Measurements from ENCODE around the gene ZRANB3.
"Not testable (repeated sequence)": the region's sequence is repeated elsewhere in the genome, so short reads cannot be mapped to it uniquely, and the experiment has no call there.

ZRANB3 gene

DNA sequence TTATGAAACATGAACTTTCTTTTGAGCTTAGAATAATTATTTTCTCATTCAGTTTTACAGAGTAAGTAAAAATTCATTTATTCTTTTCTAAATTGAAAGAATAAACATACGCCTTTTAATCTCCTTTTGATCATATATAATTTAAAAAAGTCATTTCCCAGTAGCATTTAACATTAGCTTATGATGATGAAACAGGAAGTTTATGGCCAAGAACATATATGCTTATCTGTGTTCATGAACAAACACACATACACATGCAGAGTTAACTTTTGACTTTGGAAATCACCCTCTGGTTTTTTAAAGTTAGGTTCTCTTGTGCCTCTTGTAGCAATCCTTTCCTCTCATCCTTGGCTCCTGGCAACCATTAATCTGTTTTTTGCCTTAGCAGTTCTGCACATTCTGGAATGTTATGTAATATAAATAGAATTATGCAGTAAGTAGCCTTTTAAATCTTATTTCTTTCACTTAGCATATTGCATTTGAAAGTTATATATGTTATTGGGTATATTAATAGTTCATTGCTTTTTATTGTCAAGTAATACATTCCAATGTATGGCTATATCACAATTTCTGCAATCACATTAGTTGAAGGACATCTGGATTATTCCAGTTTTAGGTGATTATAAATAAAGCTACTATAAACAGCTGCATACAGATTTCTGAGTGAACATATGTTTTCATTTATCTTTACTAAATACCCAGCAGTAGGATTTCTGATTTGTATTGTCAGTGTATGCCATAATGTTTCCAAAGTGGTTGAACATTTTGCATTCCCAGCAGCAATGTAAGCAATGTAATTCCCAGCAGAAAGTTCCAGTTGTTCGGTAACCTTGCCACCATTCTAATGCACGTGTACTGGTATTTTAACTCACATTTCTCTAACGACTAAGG, 210.3 kb downstream of the ZRANB3 start:
- no peak for ATAC-seq

GRCh38 chr2:135318808-135319207, 212.2 kb downstream of the ZRANB3 start:
- no peak for ATAC-seq

- ATAC-seq = no peak
These were observed 213.6 kb downstream of the ZRANB3 start for GRCh38 chr2:135317375-135317774.

GRCh38 chr2:135311962-135312361, 219.1 kb downstream of the ZRANB3 start:
- no peak for ATAC-seq

DNA sequence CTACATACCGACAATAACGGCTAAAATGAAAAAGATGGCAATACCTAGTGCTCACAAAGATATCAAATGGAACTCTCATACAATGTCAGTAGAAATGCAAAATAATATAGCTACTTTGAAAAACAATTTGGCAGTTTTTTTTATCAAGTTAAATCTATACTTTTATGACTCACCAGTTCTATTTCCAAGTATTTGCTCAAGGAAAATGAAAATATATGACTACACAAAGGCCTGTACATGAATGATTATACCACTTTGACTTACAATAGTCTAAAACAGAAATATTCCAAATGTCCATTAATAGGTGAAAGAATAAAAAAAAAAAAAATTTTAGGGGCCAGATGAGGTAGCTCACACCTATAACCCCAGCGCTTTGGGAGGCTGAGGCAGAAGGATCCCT, 219.8 kb downstream of the ZRANB3 start:
- ATAC-seq = no peak

DNA sequence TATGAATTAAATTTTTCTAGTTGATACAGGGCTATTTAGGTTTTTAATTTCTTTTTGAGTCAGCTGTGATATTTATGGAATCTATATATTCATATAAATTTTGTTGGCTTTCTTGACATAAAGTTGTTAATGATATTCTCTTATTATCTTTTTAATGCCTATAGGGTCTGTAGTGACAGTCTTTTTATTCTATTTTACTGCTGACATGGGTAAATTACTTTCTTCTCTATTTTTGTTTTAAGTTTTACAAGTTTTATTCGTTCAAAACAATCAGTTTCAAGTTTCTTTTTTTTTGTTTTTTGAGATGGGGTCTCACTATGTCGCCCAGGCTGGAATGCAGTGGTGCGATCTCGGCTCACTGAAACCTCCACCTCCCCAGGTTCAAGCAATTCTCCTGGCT, 226.3 kb downstream of the ZRANB3 start:
- ATAC-seq = no peak

DNA sequence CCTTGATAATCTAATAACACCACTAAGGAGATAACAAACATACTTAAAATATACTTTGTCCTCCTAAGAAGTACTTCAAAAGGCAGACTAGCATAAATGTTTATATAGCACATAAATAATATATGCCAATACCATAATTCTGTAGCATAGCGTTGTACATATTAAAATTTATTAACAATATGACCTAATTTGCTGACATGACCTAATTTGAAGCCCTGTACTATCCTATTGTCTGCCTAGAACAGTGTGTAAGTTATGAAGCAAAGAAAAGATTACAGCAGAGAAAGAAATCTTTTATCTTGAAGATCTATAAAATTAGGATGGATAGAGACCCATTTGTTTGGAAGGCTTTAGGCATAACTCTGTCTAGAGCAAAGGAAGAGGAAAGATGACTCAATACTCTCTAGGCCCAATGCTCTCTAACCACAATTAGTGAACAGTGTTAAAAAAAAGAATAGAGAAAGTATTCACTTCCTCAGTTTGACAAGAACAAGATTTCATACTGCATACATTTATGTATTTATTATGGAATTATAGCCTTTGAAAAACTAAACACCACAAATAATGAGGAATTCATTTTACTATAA, 231.3 kb downstream of the ZRANB3 start:
- ATAC-seq = no peak

- ATAC-seq = no peak
These were observed 231.9 kb downstream of the ZRANB3 start for GRCh38 chr2:135299165-135299564.

GRCh38 chr2:135287121-135287520, 243.9 kb downstream of the ZRANB3 start:
- not testable (repeated sequence) for ATAC-seq

- ATAC-seq = no peak
These were observed 245.6 kb downstream of the ZRANB3 start for GRCh38 chr2:135285391-135285790.

GRCh38 chr2:135281379-135281778, 249.6 kb downstream of the ZRANB3 start:
- ATAC-seq = no peak

DNA sequence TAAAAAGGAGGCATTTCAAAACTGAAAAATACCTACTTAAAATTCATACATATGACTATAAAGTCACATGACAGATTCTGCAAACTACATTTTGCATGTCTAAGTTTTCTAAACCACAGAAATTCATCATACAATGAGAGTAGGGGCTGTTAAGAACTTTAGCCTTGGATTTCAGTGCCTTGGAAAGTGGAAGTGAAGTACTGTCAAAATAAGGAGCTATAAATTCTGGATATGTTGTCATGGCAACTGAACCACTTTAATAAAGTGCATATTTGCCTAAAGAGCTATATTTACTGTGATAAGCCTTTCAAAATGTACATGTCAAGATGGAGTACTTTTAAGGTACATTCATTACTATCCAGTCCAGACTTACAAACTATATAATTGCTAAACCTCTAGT, 251.8 kb downstream of the ZRANB3 start:
- no peak for ATAC-seq

- no peak for ATAC-seq
These were observed 254.5 kb downstream of the ZRANB3 start for GRCh38 chr2:135276525-135276924.

- ATAC-seq = no peak
These were observed 260.0 kb downstream of the ZRANB3 start for GRCh38 chr2:135271006-135271405.

DNA sequence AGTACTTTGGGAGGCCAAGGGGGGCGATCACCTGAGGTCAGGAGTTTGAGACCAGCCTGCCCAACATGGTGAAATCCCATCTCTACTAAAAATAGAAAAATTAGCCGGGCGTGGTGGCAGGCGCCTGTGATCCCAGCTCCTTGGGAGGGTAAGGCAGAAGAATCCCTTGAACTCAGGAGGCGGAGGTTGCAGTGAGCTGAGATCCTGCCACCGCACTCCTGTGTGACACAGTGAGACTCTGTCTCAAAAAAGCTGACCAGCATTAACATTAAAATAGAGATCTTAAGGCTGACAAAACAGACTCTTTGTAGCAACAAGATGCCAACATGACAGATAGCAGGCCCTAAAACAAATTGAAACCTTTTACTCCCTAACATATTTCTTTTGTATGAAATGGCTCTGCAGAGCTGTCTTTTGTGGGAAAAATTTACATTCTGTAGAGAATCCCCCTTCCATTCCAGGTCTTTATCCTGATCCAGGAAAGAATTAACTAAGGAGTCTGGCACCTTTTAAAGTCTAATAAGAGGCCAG, 265.0 kb downstream of the ZRANB3 start:
- no peak for ATAC-seq

DNA sequence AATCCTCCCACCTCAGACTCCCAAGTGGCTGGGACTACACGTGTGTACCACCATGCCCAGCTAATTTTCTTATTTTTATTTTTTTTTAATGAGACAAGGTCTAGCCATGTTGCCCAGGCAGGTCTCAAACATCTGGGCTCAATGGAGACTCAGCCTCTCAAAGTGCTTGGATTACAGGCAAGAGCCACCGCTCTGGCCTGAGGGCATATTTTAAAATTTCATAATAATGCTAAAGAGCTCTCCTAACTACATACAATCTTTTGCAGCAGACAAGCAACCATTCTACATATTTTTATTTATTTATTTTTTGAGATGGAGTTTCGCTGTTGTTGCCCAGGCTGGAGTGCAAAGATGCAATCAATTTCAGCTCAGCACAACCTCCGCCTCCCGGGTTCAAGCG, 271.9 kb downstream of the ZRANB3 start:
- no peak for ATAC-seq

GRCh38 chr2:135258193-135258592, 272.8 kb downstream of the ZRANB3 start:
- no peak for ATAC-seq

DNA sequence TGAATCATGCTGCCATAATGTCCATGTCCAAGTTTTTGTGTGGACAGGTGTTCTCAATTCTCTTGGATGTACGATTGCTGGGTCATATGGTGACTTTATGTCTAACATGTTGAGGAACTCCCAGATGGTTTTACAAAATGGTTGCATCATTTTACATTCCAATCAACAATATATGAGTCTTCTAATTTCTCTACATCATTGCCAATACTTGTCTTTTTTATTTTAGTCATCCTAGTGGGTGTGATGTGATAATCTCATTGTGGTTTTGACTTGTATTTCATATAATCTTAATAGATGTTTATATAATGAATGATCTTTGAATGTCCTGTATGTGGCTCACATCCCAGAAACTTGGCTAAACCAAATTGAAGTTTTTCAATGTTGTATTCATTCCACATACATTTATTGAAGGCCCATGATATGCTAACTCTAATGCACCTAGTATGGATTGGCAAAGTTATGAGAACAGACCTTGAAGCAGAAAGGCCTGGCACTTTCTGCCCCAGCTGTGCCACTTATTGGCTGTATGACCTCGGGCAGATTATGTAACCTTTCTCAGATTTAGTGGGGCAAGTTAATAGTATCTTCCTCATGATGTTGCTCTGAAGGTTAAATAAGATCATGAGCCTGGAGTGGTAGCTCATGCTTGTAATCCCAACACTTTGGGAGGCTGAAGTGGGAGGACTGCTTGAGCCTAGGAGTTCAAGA, 273.5 kb downstream of the ZRANB3 start:
- ATAC-seq = no peak

GRCh38 chr2:135256531-135257260, 274.3 kb downstream of the ZRANB3 start:
- no peak for ATAC-seq

DNA sequence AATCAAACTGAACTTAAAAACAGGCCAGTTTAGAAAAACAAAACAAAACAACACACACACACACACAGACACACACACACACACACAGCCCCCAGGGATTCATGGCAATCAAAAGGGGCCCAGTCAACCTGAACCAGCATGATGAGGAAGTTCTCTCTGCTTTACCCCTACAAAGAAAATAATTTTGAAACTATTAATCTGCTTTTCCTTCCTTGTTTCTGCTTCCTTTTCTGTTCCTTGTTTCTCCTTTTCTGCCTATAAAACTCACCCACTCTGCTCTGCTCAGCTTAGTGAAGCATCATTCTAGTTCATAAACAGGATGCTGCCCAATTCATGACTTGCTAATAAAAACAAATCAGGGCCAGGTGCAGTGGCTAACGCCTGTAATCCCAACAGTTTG, 275.8 kb downstream of the ZRANB3 start:
- no peak for ATAC-seq

DNA sequence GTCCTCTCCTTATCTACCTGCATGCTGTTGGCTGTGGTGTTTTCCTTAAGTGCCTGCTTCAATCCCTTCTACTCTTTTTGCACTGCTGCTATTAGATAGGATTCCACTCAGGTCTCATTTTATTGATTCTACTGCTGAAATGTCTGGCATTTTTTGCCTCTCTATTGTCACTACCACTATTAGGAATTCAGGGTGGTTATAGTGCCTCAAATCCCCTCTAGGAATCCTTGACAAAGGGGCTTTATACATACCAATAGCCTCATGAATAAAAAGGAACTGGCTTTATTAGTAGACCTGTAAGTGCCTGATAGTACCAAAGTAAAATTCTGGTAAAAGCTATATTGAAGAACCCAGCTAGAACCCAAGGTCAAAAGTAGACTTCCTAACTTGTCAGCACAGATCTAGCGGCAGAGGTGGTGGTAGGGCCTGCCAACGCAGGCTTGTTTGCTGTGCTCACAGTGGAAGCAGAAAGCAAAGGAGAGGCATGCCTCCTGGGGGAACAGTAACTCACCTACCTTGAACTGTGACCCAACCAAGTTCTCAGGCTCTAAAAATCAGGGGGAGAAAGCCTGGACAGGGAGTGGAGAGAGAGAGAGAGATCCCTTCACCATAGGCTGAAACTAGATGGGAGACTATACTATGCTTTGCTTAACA, 278.1 kb downstream of the ZRANB3 start:
- ATAC-seq = no peak

DNA sequence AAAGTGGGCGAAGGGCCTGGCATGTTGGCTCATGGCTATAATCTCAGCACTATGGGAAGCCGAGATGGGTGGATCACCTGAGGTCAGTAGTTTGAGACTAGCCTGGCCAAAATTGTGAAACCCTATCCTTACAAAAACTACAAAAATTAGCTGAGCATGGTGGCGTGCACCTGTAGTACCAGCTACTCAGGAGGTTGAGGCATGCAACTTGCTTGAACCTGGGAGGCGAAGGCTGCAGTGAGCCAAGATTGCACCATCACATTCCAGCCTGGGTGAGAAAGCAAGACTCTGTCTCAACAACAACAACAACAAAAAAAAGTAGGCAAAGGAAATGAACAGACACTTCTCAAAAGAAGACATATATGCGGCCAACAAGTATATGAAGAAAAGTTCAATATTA, 282.4 kb downstream of the ZRANB3 start:
- ATAC-seq = no peak

All from activated CD4-positive, CD25-positive, alpha-beta regulatory T cell treated with anti-CD3 and anti-CD28 coated beads, Interleukin-2, amount 50 U/mL, for 24 hours (primary cell).